Cardiac muscle cell (in vitro differentiated cells and primary cell): ENCODE measurements around the gene GTF2E1. TPM values are rescaled to one million over a fixed set of nuclear protein-coding genes. Genes with fewer than 3 reads are reported as not detected.
A peak's percentile ranks its signal among the peaks of the same experiment; 100 is the strongest.

Experiments used
- DNase-seq, 2 donors: peaks; one replicate each; pipeline versions ENCODE4 v3.0.0 to v3.0.0-alpha.2; 2010 to 2017; ENCODE audit warnings: low read depth in 1 of 2, low spot score in 1 of 2
- H3K27ac ChIP-seq: fragments of 200-600 bp; sonication (generic); 2 replicates; pipeline ENCODE4 v1.5.1; 2016
- H3K27me3 ChIP-seq: fragments of 200-600 bp; sonication (generic); 2 replicates; pipeline ENCODE4 v1.6.0; 2016; ENCODE audit warnings: control low read depth
- H3K36me3 ChIP-seq: fragments of 200-600 bp; sonication (generic); 2 replicates; pipeline ENCODE4 v1.5.1; 2016; ENCODE audit warnings: control low read depth
- H3K4me1 ChIP-seq: fragments of 200-600 bp; sonication (generic); 2 replicates; pipeline ENCODE4 v1.8.1; 2017; ENCODE audit warnings: low read depth, mild to moderate bottlenecking, mixed run types
- H3K4me3 ChIP-seq: fragments of 200-600 bp; sonication (generic); 2 replicates; pipeline ENCODE4 v1.5.1; 2016; ENCODE audit warnings: mild to moderate bottlenecking
- H3K9me3 ChIP-seq: fragments of 200-600 bp; sonication (generic); 2 replicates; pipeline ENCODE4 v1.5.1; 2017; ENCODE audit warnings: low read depth, mild to moderate bottlenecking, control low read depth
- polyA plus RNA-seq: library from polyadenylated mRNA; unstranded; fragments of >200 nt; fragmentation: Nextera tagmentation; extraction: Ambion mirVana; gene quantifications from 2 replicates; pipeline ENCODE4 v1.2.1, GENCODE V29; 2016
- total RNA-seq: library from RNA; depleted of rRNA; stranded (reverse); fragments of >200 nt; gene quantifications from 2 replicates; pipeline ENCODE4 v1.2.3, GENCODE V29; 2016
- TF ChIP-seq, protein P1 (sequence below): IDR thresholded peaks from 2 replicates; pipeline ENCODE4 v1.5.1; 2012; ENCODE audit warnings: low read depth, mild to moderate bottlenecking, low read length

Gene GTF2E1
- total and polyA plus RNA-seq, 2 experiments from 2014 or later, result 21.5 to 23.6 TPM

DNA sequence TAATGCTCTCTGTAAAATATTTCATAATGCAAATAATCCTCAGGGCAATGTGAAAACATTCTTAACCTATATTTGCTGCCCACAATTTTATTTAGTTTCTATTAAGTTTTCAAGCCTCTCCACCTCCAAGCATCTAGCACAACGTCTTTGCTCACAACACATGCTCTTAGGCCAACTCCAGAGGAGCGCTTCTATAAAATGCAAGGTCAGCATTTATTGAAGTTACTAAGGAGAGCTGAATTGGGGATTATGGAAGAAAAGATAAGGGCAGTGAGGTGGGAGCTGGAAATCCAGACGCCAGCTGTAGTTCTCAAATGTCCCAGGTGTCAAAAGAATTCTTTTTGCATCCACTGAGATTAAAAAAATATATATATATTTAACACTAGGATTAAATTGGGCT is 1.2 kb upstream of the GTF2E1 start:
- DNase-seq, result no peak
- Histone ChIP-seq H3K27me3 (no peaks in the 10 kb centered on the region), H3K27ac (no peak overlapping the region), H3K4me3 (peak overlapping the region; percentile 94), H3K36me3 (no peaks in the 10 kb centered on the region), H3K9me3 (no peaks in the 10 kb centered on the region), H3K4me1 (no peaks in the 10 kb centered on the region)
- TF ChIP-seq, protein P1, sequence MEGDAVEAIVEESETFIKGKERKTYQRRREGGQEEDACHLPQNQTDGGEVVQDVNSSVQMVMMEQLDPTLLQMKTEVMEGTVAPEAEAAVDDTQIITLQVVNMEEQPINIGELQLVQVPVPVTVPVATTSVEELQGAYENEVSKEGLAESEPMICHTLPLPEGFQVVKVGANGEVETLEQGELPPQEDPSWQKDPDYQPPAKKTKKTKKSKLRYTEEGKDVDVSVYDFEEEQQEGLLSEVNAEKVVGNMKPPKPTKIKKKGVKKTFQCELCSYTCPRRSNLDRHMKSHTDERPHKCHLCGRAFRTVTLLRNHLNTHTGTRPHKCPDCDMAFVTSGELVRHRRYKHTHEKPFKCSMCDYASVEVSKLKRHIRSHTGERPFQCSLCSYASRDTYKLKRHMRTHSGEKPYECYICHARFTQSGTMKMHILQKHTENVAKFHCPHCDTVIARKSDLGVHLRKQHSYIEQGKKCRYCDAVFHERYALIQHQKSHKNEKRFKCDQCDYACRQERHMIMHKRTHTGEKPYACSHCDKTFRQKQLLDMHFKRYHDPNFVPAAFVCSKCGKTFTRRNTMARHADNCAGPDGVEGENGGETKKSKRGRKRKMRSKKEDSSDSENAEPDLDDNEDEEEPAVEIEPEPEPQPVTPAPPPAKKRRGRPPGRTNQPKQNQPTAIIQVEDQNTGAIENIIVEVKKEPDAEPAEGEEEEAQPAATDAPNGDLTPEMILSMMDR, result no peak

GRCh38 chr3:120741837-120742197 is 727 bp upstream of the GTF2E1 start:
- H3K4me3 ChIP-seq, result peak overlapping the region; percentile 94
- H3K27ac ChIP-seq, result peak overlapping the region; percentile 99
- TF ChIP-seq, protein P1, result no peak
- no peaks in the 10 kb centered on the region for H3K4me1 ChIP-seq
- H3K36me3 ChIP-seq, result no peaks in the 10 kb centered on the region
- no peaks in the 10 kb centered on the region for H3K9me3 ChIP-seq
- no peaks in the 10 kb centered on the region for H3K27me3 ChIP-seq
- peak in 1 of 2 donors; percentile 60 for DNase-seq

DNA sequence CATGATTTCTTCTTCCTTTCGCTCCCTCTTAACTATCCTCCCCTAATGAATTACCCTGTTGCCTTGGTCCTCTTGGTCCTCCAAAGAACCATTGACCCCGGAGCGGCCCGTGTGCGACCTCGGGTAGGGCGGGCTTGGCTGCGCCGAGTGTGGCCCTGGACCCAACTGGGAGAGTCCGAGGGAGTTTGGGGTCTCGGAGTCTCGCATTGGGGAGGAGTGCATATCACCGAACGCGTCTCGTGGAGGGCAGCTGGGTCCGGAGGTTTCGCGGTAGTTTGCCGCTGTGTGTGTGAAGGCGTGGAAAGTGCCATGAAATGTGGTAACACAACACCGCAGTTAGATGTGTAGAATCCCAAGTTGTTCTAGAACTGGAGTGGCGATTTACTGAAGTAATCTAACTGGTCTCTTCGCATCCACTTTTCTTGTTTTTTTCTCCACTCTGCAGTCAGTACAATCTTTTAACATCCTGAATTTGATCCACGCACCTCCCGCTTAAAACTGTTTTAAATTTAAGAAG is 363 bp downstream of the GTF2E1 start:
- peak overlapping the region; percentile 92 for H3K27ac ChIP-seq
- H3K4me1 ChIP-seq, result no peaks in the 10 kb centered on the region
- H3K4me3 ChIP-seq, result peak overlapping the region; percentile 94
- TF ChIP-seq, protein P1, result no peak
- peak in 1 of 2 donors; percentile 30 for DNase-seq
- H3K27me3 ChIP-seq, result no peaks in the 10 kb centered on the region
- H3K9me3 ChIP-seq, result no peaks in the 10 kb centered on the region
- H3K36me3 ChIP-seq, result no peaks in the 10 kb centered on the region

- Histone ChIP-seq H3K4me3 (peak overlapping the region; percentile 94), H3K27me3 (no peaks in the 10 kb centered on the region), H3K9me3 (no peaks in the 10 kb centered on the region), H3K36me3 (no peaks in the 10 kb centered on the region), H3K27ac (peak overlapping the region; percentile 92), H3K4me1 (no peaks in the 10 kb centered on the region)
- TF ChIP-seq, protein P1, result no peak
- peak in 1 of 2 donors; percentile 10 for DNase-seq
Observed at GRCh38 chr3:120743556-120744195, 1.1 kb downstream of the GTF2E1 start.

DNA sequence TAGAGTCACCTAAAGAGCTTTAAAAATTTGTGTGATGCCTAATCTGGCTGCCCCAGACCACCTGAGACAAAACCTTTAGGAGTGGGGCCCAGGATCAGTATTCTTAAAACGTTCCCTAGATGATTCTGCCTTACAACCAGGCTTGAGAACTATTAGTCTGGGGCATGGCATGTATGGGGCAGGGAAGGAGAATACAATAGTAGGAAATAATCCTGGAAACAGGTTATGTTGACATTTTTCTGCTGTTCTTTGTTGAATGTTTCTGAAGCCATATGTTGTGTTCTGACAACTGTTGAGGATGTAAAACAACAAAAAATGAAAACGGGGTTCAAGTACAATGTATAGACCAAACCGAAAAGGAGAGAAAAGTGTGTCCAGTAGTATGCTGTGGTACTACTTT is 2.9 kb downstream of the GTF2E1 start:
- H3K9me3 ChIP-seq, result no peaks in the 10 kb centered on the region
- TF ChIP-seq, protein P1, result no peak
- H3K4me3 ChIP-seq, result no peak overlapping the region

More for the DNA sequence above, 2.9 kb downstream of the GTF2E1 start:
- Histone ChIP-seq H3K4me1 (no peaks in the 10 kb centered on the region), H3K36me3 (peaks cover under 1% of the 10 kb centered on the region), H3K27ac (no peak overlapping the region), H3K27me3 (no peaks in the 10 kb centered on the region)
- no peak for DNase-seq
